Stimulated activated CD8-positive, alpha-beta memory T cell treated with anti-CD3 and anti-CD28 coated beads, Interleukin-12 subunit alpha, Interleukin-12 subunit beta, amount 100 ng/mL, for 24 hours (primary cell): Measurements from ENCODE around the gene C5orf22.

ENCODE experiments used
- DNase-seq: peaks from one replicate; pipeline ENCODE4 v3.0.0-alpha.2; 2020; ENCODE audit errors: extremely low read depth

C5orf22 gene

GRCh38 chr5:31604644-31605043 is 72.5 kb downstream of the C5orf22 start:
- no peak for DNase-seq
